RWPE2 (cell line): Measurements from ENCODE around the gene ZNF316.

Source experiments
- ATAC-seq: fragments of 200-7000 bp; cut with Tn5 transposase; 3 replicates; pipeline ENCODE4 v1.9.1; 2021; ENCODE audit warnings: low read depth
- DNase-seq: peaks from one replicate; pipeline ENCODE4 v3.0.0-alpha.2; 2020; ENCODE audit warnings: low spot score
- H3K27ac ChIP-seq: fragments of 450-650 bp; 2 replicates; pipeline ENCODE4 v1.5.1; 2017; ENCODE audit warnings: mild to moderate bottlenecking; ENCODE audit not compliant: poor library complexity, severe bottlenecking
- H3K27me3 ChIP-seq: fragments of 250-450 bp; sonication (Bioruptor Pico); 2 replicates; pipeline ENCODE4 v1.5.1; 2021; ENCODE audit warnings: mild to moderate bottlenecking, moderate library complexity; ENCODE audit not compliant: insufficient read depth, poor library complexity, severe bottlenecking
- H3K36me3 ChIP-seq: fragments of 250-450 bp; sonication (Bioruptor Pico); 2 replicates; pipeline ENCODE4 v1.5.1; 2020; ENCODE audit warnings: low read depth, mild to moderate bottlenecking, moderate library complexity
- H3K4me1 ChIP-seq: fragments of 250-450 bp; sonication (Bioruptor Pico); 2 replicates; pipeline ENCODE4 v1.5.1; 2021; ENCODE audit warnings: mild to moderate bottlenecking, moderate library complexity; ENCODE audit not compliant: insufficient read depth, poor library complexity, severe bottlenecking
- H3K4me3 ChIP-seq: fragments of 250-450 bp; sonication (Bioruptor Pico); 2 replicates; pipeline ENCODE4 v1.5.1; 2021; ENCODE audit warnings: mild to moderate bottlenecking, moderate library complexity; ENCODE audit not compliant: severe bottlenecking
- H3K9me3 ChIP-seq: fragments of 250-450 bp; sonication (Bioruptor Pico); 2 replicates; pipeline ENCODE4 v1.5.1; 2021; ENCODE audit warnings: mild to moderate bottlenecking, moderate library complexity; ENCODE audit not compliant: severe bottlenecking
- CTCF ChIP-seq: fragments of 450-650 bp; IDR thresholded peaks from one replicate; pipeline ENCODE4 v1.5.1; 2017; ENCODE audit warnings: mild to moderate bottlenecking, moderate library complexity; ENCODE audit not compliant: poor library complexity, severe bottlenecking

ZNF316 gene

GRCh38 chr7:6680146-6680545, 43.0 kb downstream of the ZNF316 start:
- TF ChIP-seq CTCF, result no peak
- H3K9me3 ChIP-seq, result peaks cover 42% of the 10 kb centered on the region
- no peaks in the 10 kb centered on the region for H3K27me3 ChIP-seq
- no peak overlapping the region for H3K4me3 ChIP-seq
- ATAC-seq (no peak), DNase-seq (no peak)
- H3K27ac ChIP-seq, result no peak overlapping the region
- H3K36me3 ChIP-seq, result no peaks in the 10 kb centered on the region
- H3K4me1 ChIP-seq, result no peaks in the 10 kb centered on the region

- DNase-seq (no peak), ATAC-seq (no peak)
- TF ChIP-seq CTCF, result no peak
- no peak overlapping the region for H3K27ac ChIP-seq
- no peaks in the 10 kb centered on the region for H3K27me3 ChIP-seq
- peaks cover 64% of the 10 kb centered on the region for H3K9me3 ChIP-seq
- H3K4me1 ChIP-seq, result no peaks in the 10 kb centered on the region
- H3K36me3 ChIP-seq, result peaks cover 100% of the 10 kb centered on the region
- H3K4me3 ChIP-seq, result no peak overlapping the region
These were observed 54.0 kb downstream of the ZNF316 start for GRCh38 chr7:6691103-6691502.

GRCh38 chr7:6691609-6692106, 54.5 kb downstream of the ZNF316 start:
- no peaks in the 10 kb centered on the region for H3K4me1 ChIP-seq
- H3K27me3 ChIP-seq, result no peaks in the 10 kb centered on the region
- peaks cover 63% of the 10 kb centered on the region for H3K9me3 ChIP-seq
- H3K27ac ChIP-seq, result no peak overlapping the region
- DNase-seq, result no peak
- ATAC-seq, result no peak
- TF ChIP-seq CTCF, result no peak
- H3K4me3 ChIP-seq, result no peak overlapping the region
- peaks cover 100% of the 10 kb centered on the region for H3K36me3 ChIP-seq

DNA sequence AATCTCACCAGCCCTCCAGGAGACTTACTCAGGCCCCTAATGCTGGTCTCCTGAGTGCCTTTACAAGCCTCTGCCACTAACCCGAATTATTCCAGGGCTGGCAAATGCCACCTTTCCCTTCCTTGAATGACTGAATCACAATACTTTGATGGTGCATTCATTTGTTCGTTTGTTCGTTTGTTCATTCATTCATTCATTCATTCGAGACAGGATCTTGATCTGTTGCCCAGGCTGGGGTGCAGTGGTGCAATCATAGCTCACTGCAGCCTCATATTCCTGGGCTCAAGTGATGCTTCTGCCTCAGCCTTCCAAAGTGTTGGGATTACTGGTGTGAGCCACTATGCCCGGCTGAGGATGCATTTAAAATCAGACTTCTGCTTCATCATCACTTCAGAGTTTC, 63.7 kb downstream of the ZNF316 start:
- Histone ChIP-seq H3K9me3 (peaks cover 15% of the 10 kb centered on the region), H3K27ac (no peak overlapping the region), H3K4me1 (peaks cover 10% of the 10 kb centered on the region), H3K4me3 (no peak overlapping the region), H3K36me3 (peaks cover 88% of the 10 kb centered on the region), H3K27me3 (no peaks in the 10 kb centered on the region)
- no peak for TF ChIP-seq CTCF
- ATAC-seq (no peak), DNase-seq (no peak)

GRCh38 chr7:6701860-6702259, 64.7 kb downstream of the ZNF316 start:
- peaks cover 77% of the 10 kb centered on the region for H3K36me3 ChIP-seq
- no peak for TF ChIP-seq CTCF
- H3K27ac ChIP-seq, result no peak overlapping the region
- no peaks in the 10 kb centered on the region for H3K27me3 ChIP-seq
- peaks cover 8% of the 10 kb centered on the region for H3K9me3 ChIP-seq
- H3K4me1 ChIP-seq, result peaks cover 10% of the 10 kb centered on the region
- no peak overlapping the region for H3K4me3 ChIP-seq
- DNase-seq (no peak), ATAC-seq (no peak)
